HEK293 (cell line): ENCODE results near the gene DPP9.

Experiments used
- CTCF ChIA-PET: fragments of 350-600 bp; formaldehyde crosslinking; extraction: SDS; loops from one replicate; lab custom pipeline; 2021; ENCODE audit warnings: antibody characterized with exemption; lab: Yijun Ruan, JAX
- POLR2A ChIA-PET: fragments of 300-600 bp; formaldehyde crosslinking; extraction: SDS; loops from one replicate; lab custom pipeline; 2020; ENCODE audit warnings: antibody characterized with exemption, inconsistent platforms; lab: Yijun Ruan, JAX
- H3K27ac ChIP-seq: fragments of 200-500 bp; sonication (Bioruptor generic); 2 replicates; pipeline ENCODE4 v1.5.1; 2014; ENCODE audit warnings: low read depth, low read length, control low read depth, inconsistent platforms; ENCODE audit errors: extremely low read depth
- H3K36me3 ChIP-seq, 2 experiments: fragments of 200-500 bp in 1 of 2; sonication (Bioruptor generic) in 1 of 2; 1 replicate in 1 of 2; 2 replicates in 1 of 2; pipeline ENCODE4 v1.5.1; 2014 to 2017; ENCODE audit warnings: inconsistent platforms in 2 of 2, low read length in 2 of 2; ENCODE audit not compliant: control insufficient read depth in 2 of 2, insufficient read depth in 1 of 2
- H3K4me1 ChIP-seq: fragments of 200-500 bp; sonication (Bioruptor generic); 2 replicates; pipeline ENCODE4 v1.5.1; 2014; ENCODE audit warnings: mild to moderate bottlenecking, low read length, inconsistent platforms; ENCODE audit not compliant: control insufficient read depth, insufficient read depth
- H3K4me3 ChIP-seq: 2 replicates; pipeline ENCODE4 v1.5.1; 2011; ENCODE audit warnings: low read depth, mild to moderate bottlenecking, control low read depth, low read length, moderate library complexity
- H3K9me3 ChIP-seq: fragments of 200-500 bp; sonication (Bioruptor generic); 2 replicates; pipeline ENCODE4 v1.5.1; 2014; ENCODE audit warnings: low read depth, low read length, inconsistent platforms; ENCODE audit not compliant: control insufficient read depth, insufficient read depth
- CTCF ChIP-seq: fragments of 450-650 bp; formaldehyde crosslinking; IDR thresholded peaks from 2 replicates; pipeline ENCODE4 v1.5.1; 2016; ENCODE audit warnings: missing biosample characterization, missing genetic modification characterization
- KLF8 ChIP-seq: fragments of 450-650 bp; formaldehyde crosslinking; IDR thresholded peaks from 2 replicates; pipeline ENCODE4 v1.5.1; 2016; ENCODE audit warnings: missing biosample characterization, missing genetic modification characterization
- KLF9 ChIP-seq: fragments of 450-650 bp; formaldehyde crosslinking; IDR thresholded peaks from 2 replicates; pipeline ENCODE4 v1.5.1; 2016; ENCODE audit warnings: missing biosample characterization, missing genetic modification characterization, low read depth
- SALL2 ChIP-seq: fragments of 450-650 bp; formaldehyde crosslinking; IDR thresholded peaks from 2 replicates; pipeline ENCODE4 v1.5.0; 2017; ENCODE audit warnings: missing biosample characterization, mild to moderate bottlenecking, missing genetic modification characterization, borderline replicate concordance
- SP2 ChIP-seq: fragments of 450-650 bp; formaldehyde crosslinking; IDR thresholded peaks from 2 replicates; pipeline ENCODE4 v1.5.1; 2016; ENCODE audit warnings: missing biosample characterization, missing genetic modification characterization
- SP3 ChIP-seq: fragments of 450-650 bp; formaldehyde crosslinking; IDR thresholded peaks from 2 replicates; pipeline ENCODE4 v1.5.1; 2016; ENCODE audit warnings: missing biosample characterization, missing genetic modification characterization
- TRIM28 ChIP-seq: IDR thresholded peaks from 2 replicates; pipeline ENCODE4 v1.6.1; 2011; ENCODE audit warnings: low read length, control low read depth, borderline replicate concordance
- YY1 ChIP-seq: fragments of 450-650 bp; formaldehyde crosslinking; IDR thresholded peaks from 2 replicates; pipeline ENCODE4 v1.5.1; 2018; ENCODE audit warnings: missing biosample characterization, missing genetic modification characterization
- ZBTB1 ChIP-seq: fragments of 450-650 bp; formaldehyde crosslinking; IDR thresholded peaks from 2 replicates; pipeline ENCODE4 v1.5.1; 2016; ENCODE audit warnings: missing biosample characterization, missing genetic modification characterization
- ZNF140 ChIP-seq: fragments of 450-650 bp; formaldehyde crosslinking; IDR thresholded peaks from 2 replicates; pipeline ENCODE4 v1.5.1; 2016; ENCODE audit warnings: missing biosample characterization, missing genetic modification characterization
- ZNF169 ChIP-seq: fragments of 450-650 bp; formaldehyde crosslinking; IDR thresholded peaks from 2 replicates; pipeline ENCODE4 v1.5.1; 2016; ENCODE audit warnings: missing biosample characterization, missing genetic modification characterization
- ZNF18 ChIP-seq: fragments of 450-650 bp; formaldehyde crosslinking; IDR thresholded peaks from 2 replicates; pipeline ENCODE4 v1.5.1; 2016; ENCODE audit warnings: missing biosample characterization, missing genetic modification characterization
- ZNF324 ChIP-seq: fragments of 450-650 bp; formaldehyde crosslinking; IDR thresholded peaks from 2 replicates; pipeline ENCODE4 v1.5.1; 2016; ENCODE audit warnings: missing biosample characterization, missing genetic modification characterization
- ZNF341 ChIP-seq: fragments of 450-650 bp; formaldehyde crosslinking; IDR thresholded peaks from 2 replicates; pipeline ENCODE4; 2016; ENCODE audit warnings: low read depth, missing biosample characterization, missing genetic modification characterization
- ZNF37A ChIP-seq: fragments of 450-650 bp; IDR thresholded peaks from 2 replicates; pipeline ENCODE4 v1.5.1; 2018; ENCODE audit warnings: missing biosample characterization, missing genetic modification characterization
- ZNF394 ChIP-seq: fragments of 450-650 bp; formaldehyde crosslinking; IDR thresholded peaks from 2 replicates; pipeline ENCODE4 v1.5.1; 2016; ENCODE audit warnings: missing biosample characterization, missing genetic modification characterization, mild to moderate bottlenecking, moderate library complexity, borderline replicate concordance
- ZNF404 ChIP-seq: fragments of 450-650 bp; formaldehyde crosslinking; IDR thresholded peaks from 2 replicates; pipeline ENCODE4 v1.5.1; 2017; ENCODE audit warnings: missing biosample characterization, missing genetic modification characterization
- ZNF426 ChIP-seq: fragments of 450-650 bp; formaldehyde crosslinking; IDR thresholded peaks from 2 replicates; pipeline ENCODE4 v1.5.1; 2017; ENCODE audit warnings: missing biosample characterization, missing genetic modification characterization, mild to moderate bottlenecking, inconsistent platforms, moderate library complexity
- ZNF473 ChIP-seq: fragments of 450-650 bp; formaldehyde crosslinking; IDR thresholded peaks from 2 replicates; pipeline ENCODE4 v1.5.1; 2017; ENCODE audit warnings: missing biosample characterization, missing genetic modification characterization
- ZNF501 ChIP-seq: fragments of 450-650 bp; formaldehyde crosslinking; IDR thresholded peaks from 2 replicates; pipeline ENCODE4 v1.5.1; 2016; ENCODE audit warnings: missing biosample characterization, missing genetic modification characterization
- ZNF514 ChIP-seq: fragments of 450-650 bp; formaldehyde crosslinking; IDR thresholded peaks from 2 replicates; pipeline ENCODE4 v1.5.1; 2016; ENCODE audit warnings: missing biosample characterization, missing genetic modification characterization
- ZNF521 ChIP-seq: fragments of 450-650 bp; formaldehyde crosslinking; IDR thresholded peaks from 2 replicates; pipeline ENCODE4 v1.5.1; 2017; ENCODE audit warnings: missing biosample characterization, mild to moderate bottlenecking, missing genetic modification characterization
- ZNF585B ChIP-seq: fragments of 450-650 bp; formaldehyde crosslinking; IDR thresholded peaks from 2 replicates; pipeline ENCODE4 v1.5.1; 2016; ENCODE audit warnings: missing biosample characterization, missing genetic modification characterization
- ZNF658 ChIP-seq: fragments of 450-650 bp; formaldehyde crosslinking; IDR thresholded peaks from 2 replicates; pipeline ENCODE4; 2016; ENCODE audit warnings: missing biosample characterization, missing genetic modification characterization
- ZNF704 ChIP-seq: fragments of 450-650 bp; formaldehyde crosslinking; IDR thresholded peaks from 2 replicates; pipeline ENCODE4 v1.5.1; 2016; ENCODE audit warnings: missing biosample characterization, missing genetic modification characterization
- ZNF768 ChIP-seq: fragments of 450-650 bp; formaldehyde crosslinking; IDR thresholded peaks from 2 replicates; pipeline ENCODE4 v1.5.1; 2018; ENCODE audit warnings: missing biosample characterization, mild to moderate bottlenecking, missing genetic modification characterization
- ZNF791 ChIP-seq: fragments of 450-650 bp; formaldehyde crosslinking; IDR thresholded peaks from 2 replicates; pipeline ENCODE4 v1.5.1; 2016; ENCODE audit warnings: missing biosample characterization, missing genetic modification characterization

DPP9 gene

GRCh38 chr19:4763021-4763420, 39.4 kb upstream of the DPP9 start:
- Histone ChIP-seq H3K27ac (no peak overlapping the region), H3K36me3 (no peaks in the 10 kb centered on the region), H3K4me1 (no peaks in the 10 kb centered on the region), H3K9me3 (no peaks in the 10 kb centered on the region), H3K4me3 (no peak overlapping the region)
- ChIA-PET POLR2A (no interaction called here), CTCF (no interaction called here)
- TF ChIP-seq CTCF (tag by site-specific recombination) (no peak), ZNF514 (no peak), ZNF473 (tag by site-specific recombination) (no peak)

- no peaks in the 10 kb centered on the region for H3K9me3 ChIP-seq
- TF ChIP-seq SP3 (tag by site-specific recombination) (no peak), ZNF768 (peak; percentile 36; the same call in 1 of the 2 replicates)
- ChIA-PET CTCF (interaction anchor here (0.6 to 1.5 kb wide), 5 partner anchors 9 to 430 kb away, joined by 3 to 8 read pairs (median 3); partner anchors contain the start of gene FEM1A), POLR2A (interaction anchor here (1.0 kb wide), 1 partner anchor 9 kb away, joined by 8 read pairs; no protein-coding TSS in a partner anchor)
- H3K4me1 ChIP-seq, result no peaks in the 10 kb centered on the region
- H3K27ac ChIP-seq, result no peak overlapping the region
- peak overlapping the region; percentile 26 for H3K4me3 ChIP-seq
- H3K36me3 ChIP-seq, result no peaks in the 10 kb centered on the region
Observed at GRCh38 chr19:4760285-4760650, 36.6 kb upstream of the DPP9 start.

GRCh38 chr19:4759388-4760284, 36.0 kb upstream of the DPP9 start:
- Histone ChIP-seq H3K4me1 (no peaks in the 10 kb centered on the region), H3K27ac (no peak overlapping the region), H3K4me3 (peak overlapping the region; percentile 26), H3K36me3 (no peaks in the 10 kb centered on the region), H3K9me3 (no peaks in the 10 kb centered on the region)
- ChIA-PET POLR2A (interaction anchor here (0.6 to 1.0 kb wide), 2 partner anchors 9 to 40 kb away, joined by 6 to 8 read pairs; no protein-coding TSS in a partner anchor), CTCF (interaction anchor here (0.6 to 1.5 kb wide), 3 partner anchors 29 to 430 kb away, joined by 3 to 8 read pairs (median 3); no protein-coding TSS in a partner anchor)
- TF ChIP-seq ZNF394 (tag by site-specific recombination) (peak; percentile 42; the same call in 1 of the 2 replicates), ZNF404 (no peak), ZNF521 (no peak), SP2 (tag by site-specific recombination) (peak; percentile 72), ZBTB1 (tag by site-specific recombination) (no peak), YY1 (tag by site-specific recombination) (no peak), ZNF140 (tag by site-specific recombination) (no peak), ZNF585B (tag by site-specific recombination) (no peak), ZNF324 (no peak), ZNF169 (tag by site-specific recombination) (no peak), TRIM28 (no peak), ZNF704 (no peak), SALL2 (no peak), KLF9 (tag by site-specific recombination) (0 out of 2 replicates have a peak, but pooled peaks have one; percentile 19), ZNF658 (tag by site-specific recombination) (no peak), ZNF501 (tag by site-specific recombination) (no peak), ZNF791 (tag by site-specific recombination) (no peak), KLF8 (tag by site-specific recombination) (no peak; the same call in 1 of the 2 replicates), ZNF341 (tag by site-specific recombination) (peak; percentile 46; the same call in 1 of the 2 replicates), ZNF426 (tag by site-specific recombination) (no peak), ZNF37A (tag by site-specific recombination) (no peak), ZNF18 (tag by site-specific recombination) (no peak)
